ENCODE data around the gene TET1.

DNA sequence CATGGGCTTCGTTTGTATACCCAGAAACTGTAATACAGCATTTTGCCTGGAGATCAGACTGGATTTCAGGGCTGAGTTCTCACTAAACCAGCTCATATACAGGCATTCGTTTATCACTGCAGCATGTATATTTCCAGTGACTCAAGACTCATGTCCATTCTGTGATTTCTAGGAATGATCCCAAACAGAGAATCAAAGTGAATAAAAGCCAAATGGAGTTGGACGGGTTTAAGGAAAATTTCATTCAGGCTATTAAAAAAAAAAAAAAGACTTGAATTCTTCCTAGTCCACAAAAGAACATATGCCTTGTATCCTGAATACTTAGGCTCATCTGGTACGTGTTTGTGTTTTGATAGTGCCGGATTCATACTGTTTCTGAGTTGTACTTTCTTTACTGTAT is 46.8 kb downstream of the TET1 start:
- TF ChIP-seq CTCF (conservative IDR thresholded peaks at IDR 0.05; ENCODE audit: low read length) (no peak), EZH2phosphoT487 (IDR thresholded peaks at IDR 0.05; ENCODE audit: borderline replicate concordance, low read depth, low read length) (no peak)
